Measurements from ENCODE around the gene ARHGAP42. TPM values are rescaled to one million over a fixed set of nuclear protein-coding genes. Genes with fewer than 3 reads are reported as not detected.

Gene ARHGAP42
- total and polyA plus RNA-seq, 2 of the 13 experiments (the other 11 are each of a cell fraction or from before 2014, with no cell fraction given): 2.5 to 4.3 TPM

- POLR2A ChIA-PET: no interaction called here
- no peak overlapping the region for H3K27ac ChIP-seq (ENCODE audit: extremely low read length, insufficient read depth, low read length)
- in situ Hi-C loops (cut with HindIII; ENCODE audit: extremely low pct_ligation_motif_present, low pct_unique_long_range_greater_than_20kb): no loop called here
These were observed 203.7 kb downstream of the ARHGAP42 start for GRCh38 chr11:100890789-100891188.

More at GRCh38 chr11:100890789-100891188, 203.7 kb downstream of the ARHGAP42 start:
- H3K4me1 ChIP-seq (ENCODE audit: insufficient read depth, low read length): no peaks in the 10 kb centered on the region
- H3K9ac ChIP-seq (ENCODE audit: insufficient read depth, low read depth, low read length): no peak overlapping the region
- FAIRE-seq (no peak), DNase-seq (ENCODE audit: low spot score) (no peak), ATAC-seq (no peak)
- TF ChIP-seq ZNF580 (CRISPR knock-in tag; IDR thresholded peaks at IDR 0.05; ENCODE audit: borderline replicate concordance, low read depth): no peak
- TF ChIP-seq MYNN (CRISPR knock-in tag; IDR thresholded peaks at IDR 0.05; ENCODE audit: low read depth): no peak
- no peak for TF ChIP-seq MTF1 (CRISPR knock-in tag; IDR thresholded peaks at IDR 0.05)
- no peak for TF ChIP-seq KLF6 (CRISPR knock-in tag; IDR thresholded peaks at IDR 0.05)
- no peak for TF ChIP-seq ZBTB37 (CRISPR knock-in tag; IDR thresholded peaks at IDR 0.05)
- TF ChIP-seq ETV5 (CRISPR knock-in tag; IDR thresholded peaks at IDR 0.05; ENCODE audit: borderline replicate concordance): no peak
- no peak for TF ChIP-seq JUND (CRISPR knock-in tag; IDR thresholded peaks at IDR 0.05)
- TF ChIP-seq TFDP1 (CRISPR knock-in tag; IDR thresholded peaks at IDR 0.05; ENCODE audit: borderline replicate concordance): no peak
- no peak for TF ChIP-seq ZNF432 (CRISPR knock-in tag; IDR thresholded peaks at IDR 0.05; ENCODE audit: borderline replicate concordance)
- no peak for TF ChIP-seq REPIN1 (CRISPR knock-in tag; IDR thresholded peaks at IDR 0.05; ENCODE audit: borderline replicate concordance, low read depth)
- TF ChIP-seq ZNF775 (CRISPR knock-in tag; IDR thresholded peaks at IDR 0.05; ENCODE audit: borderline replicate concordance): no peak
- no peak for TF ChIP-seq MAX (IDR thresholded peaks at IDR 0.05)
- no peak for TF ChIP-seq MTA3 (CRISPR knock-in tag; IDR thresholded peaks at IDR 0.05)
- no TSS peak for BruUV-seq (replicated peaks)
- H3K36me3 ChIP-seq (replicated peaks in 1 of 2; ENCODE audit: control insufficient read depth in 1 of 2, insufficient read depth in 2 of 2, low read length in 2 of 2): no peaks in the 10 kb centered on the region
- no peaks in the 10 kb centered on the region for H3K9me3 ChIP-seq (ENCODE audit: low read length)
- H2AFZ ChIP-seq (ENCODE audit: low read length): no peak overlapping the region
- no peak overlapping the region for H3K4me3 ChIP-seq (replicated peaks in 1 of 3; ENCODE audit: insufficient read depth in 1 of 3, low read depth in 2 of 3, low read length in 3 of 3)
- no peaks in the 10 kb centered on the region for H3K79me2 ChIP-seq (ENCODE audit: insufficient read depth, low read length)
- intact Hi-C loops (cut with micrococcal nuclease; ENCODE audit: unreplicated experiment): no loop called here
- H4K20me1 ChIP-seq (ENCODE audit: insufficient read depth, low read length): no peaks in the 10 kb centered on the region
- 68% methylated on average over 3 of the region's 3 CpGs for WGBS (ENCODE audit: low lambda C conversion rate)
- CTCF ChIA-PET (ENCODE audit: low intra/inter-chr PET ratio, low total read pairs): no interaction called here
- H3K4me2 ChIP-seq (ENCODE audit: low read depth, low read length): no peak overlapping the region
- no peaks in the 10 kb centered on the region for H3K27me3 ChIP-seq (ENCODE audit: control insufficient read depth in 1 of 2, insufficient read depth in 2 of 2, low read length in 2 of 2)

Measured in HepG2 (cell line).